ENCODE measurements around the gene UBTD1. TPM values are rescaled to one million over a fixed set of nuclear protein-coding genes. Genes with fewer than 3 reads are reported as not detected.

UBTD1 gene
- total RNA-seq, 1 donor from 2014 or later: 1.5 TPM

DNA sequence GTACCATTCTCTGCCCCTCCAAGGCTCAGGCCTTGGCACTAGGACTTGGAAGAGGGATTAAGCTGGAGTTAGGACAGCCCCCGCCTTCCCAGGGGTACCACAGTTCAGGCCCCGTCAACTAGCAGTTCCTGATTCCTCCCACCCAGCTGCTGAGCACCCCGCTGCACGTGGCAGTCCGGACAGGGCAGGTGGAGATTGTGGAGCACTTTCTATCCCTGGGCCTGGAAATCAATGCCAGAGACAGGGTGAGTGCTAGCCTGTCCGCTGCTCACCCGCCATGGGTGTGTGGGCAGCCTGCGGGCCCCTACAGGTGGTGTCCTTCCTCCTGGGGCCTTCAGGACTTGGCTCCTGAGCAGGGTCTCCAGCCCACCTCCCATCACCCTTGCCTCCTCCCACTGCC lies 83.4 kb downstream of the UBTD1 start:
- intact Hi-C loops (cut with micrococcal nuclease): no loop called here

DNA sequence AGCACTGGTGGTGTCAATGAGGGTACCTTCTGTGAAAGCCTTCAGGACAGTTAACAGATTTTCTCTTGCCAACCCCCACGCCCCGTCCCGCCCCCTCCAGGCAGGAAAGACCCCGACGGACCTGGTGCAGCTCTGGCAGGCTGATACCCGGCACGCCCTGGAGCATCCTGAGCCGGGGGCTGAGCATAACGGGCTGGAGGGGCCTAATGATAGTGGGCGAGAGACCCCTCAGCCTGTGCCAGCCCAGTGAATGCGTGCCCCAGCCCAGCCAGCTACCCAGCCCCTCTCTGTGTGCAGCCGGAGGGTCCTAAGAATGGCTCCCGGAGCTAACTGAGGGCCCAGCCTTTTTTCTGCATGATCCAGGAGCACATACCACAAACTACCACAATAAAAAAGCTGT lies 84.8 kb downstream of the UBTD1 start:
- intact Hi-C loops (cut with micrococcal nuclease): no loop called here

DNA sequence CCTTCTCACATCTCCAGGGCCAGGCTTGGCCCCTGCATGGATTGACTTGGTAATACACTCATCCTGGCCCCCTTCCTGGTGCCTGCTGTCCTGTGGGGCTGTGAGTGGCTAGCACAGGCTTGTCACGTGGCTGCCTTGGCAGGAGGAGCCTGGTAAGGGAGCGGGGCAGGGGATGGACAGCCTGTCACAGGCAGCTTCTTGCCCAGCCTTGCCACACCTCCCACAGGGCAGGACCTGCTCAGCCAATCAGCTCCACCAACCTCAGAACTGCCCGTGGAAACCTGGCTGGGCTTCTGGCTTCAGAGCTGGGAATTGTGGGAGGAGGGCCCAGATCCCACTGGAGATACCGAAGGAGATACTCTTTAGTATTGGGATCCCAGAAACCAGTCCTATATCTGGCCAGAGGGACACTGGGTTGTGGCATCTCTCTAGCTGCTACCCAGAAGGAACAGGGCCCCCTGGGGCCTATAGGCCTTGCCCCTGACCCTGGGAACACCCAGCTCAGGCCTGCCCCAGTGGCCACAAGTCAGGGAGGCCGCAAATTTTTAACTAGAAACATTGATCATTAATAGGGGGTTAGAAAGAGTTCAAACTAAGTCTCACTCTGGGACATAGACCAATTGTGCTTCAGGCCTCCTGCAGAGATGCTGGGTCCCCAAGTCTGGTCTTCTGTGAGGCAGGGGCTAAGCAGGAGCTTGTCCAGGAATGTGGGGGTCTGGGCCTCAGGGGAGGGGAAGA lies 85.5 kb downstream of the UBTD1 start, which contains the start of gene HOGA1:
HOGA1 (plus strand) TSS at position 330 of the 738 bp plus-strand sequence; CDS start at position 645, 315 bp downstream.
- intact Hi-C loops (cut with micrococcal nuclease): no loop called here

DNA sequence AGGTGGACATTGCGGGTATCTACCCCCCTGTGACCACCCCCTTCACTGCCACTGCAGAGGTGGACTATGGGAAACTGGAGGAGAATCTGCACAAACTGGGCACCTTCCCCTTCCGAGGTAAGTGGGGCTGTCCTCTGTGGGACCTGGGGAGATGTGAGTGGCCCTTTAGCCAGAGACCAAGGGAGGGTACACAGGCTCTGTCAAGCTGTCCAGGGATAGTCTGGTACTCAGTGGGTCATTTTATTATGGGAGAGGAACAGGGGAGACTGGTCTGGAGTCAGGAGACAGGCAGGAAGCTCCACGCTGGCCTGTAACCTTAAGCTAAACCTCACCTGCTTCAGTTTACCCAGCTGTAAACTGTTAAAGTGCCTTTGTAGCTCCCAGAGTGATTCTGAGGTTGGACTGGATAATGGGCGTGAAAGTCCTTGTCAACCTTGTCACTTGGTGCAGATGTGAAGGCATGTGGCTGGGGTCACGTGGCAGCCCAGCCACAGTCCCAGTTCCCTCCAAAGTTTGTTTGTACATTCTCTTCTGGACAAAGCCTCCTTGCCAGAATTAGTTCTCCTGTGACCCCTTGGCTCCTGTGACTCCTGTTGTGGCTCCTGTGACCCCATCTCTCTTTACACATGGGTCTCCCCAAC lies 86.2 kb downstream of the UBTD1 start:
- intact Hi-C loops (cut with micrococcal nuclease): no loop called here

DNA sequence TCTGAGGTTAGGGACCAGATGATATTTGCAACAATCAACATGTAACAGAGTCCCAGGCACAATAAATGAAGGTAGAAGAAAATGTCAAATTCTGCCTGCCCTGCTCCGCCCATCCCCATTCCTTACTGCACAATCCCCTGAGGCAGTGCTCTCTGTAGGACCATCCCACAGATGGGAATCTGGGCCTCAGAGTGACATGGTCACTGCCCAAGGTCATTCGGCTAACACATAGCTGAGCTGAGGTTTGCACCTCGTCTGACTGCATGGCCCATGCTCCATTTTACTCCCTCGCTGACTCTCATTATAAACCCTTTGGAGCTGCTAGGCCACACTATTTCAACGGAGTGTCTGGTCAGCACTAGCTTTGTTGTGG lies 86.7 kb downstream of the UBTD1 start:
- intact Hi-C loops (cut with micrococcal nuclease): no loop called here

DNA sequence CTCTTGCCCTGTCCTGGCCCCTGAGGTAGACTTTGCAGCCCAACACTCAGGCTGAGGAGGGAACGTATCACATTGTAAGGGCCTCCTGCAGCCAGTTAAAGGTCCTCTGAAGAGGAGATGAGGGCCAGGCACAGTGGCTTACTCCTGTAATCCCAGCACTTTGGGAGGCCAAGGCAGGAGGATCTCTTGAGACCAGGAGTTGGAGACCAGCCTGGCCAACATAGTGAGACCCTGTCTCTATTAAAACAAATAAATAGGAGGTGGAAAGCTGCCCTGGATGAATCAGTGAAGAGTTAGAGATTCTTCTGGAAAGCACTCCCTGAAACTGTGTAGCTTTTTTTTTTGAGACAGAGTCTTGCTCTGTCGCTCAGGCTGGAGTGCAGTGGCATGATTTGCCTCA lies 88.5 kb downstream of the UBTD1 start:
- intact Hi-C loops (cut with micrococcal nuclease): no loop called here

DNA sequence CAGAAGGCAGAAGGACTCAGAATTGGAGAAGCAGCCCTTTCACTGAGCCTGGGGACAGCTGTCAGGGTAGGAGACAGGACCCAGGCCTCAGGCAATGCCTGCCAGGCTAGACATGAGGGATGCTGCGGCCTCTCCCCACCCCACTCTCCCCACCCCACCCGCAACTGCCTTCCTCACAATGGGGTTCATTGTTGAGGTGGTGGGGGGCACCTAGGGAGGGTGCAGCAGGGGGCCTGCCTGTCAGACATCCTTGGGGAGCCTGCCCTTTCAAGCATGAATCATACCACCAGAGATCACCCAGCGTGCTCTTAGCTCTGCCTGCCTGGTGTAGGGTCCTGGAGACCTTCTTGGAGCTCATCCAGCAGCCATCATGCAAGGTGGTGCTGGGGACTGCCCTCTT lies 90.8 kb downstream of the UBTD1 start, which contains the start of gene C10orf62:
C10orf62 (plus strand) TSS at position 243 of the 400 bp plus-strand sequence. CDS start 177 bp downstream, outside the sequence.
- intact Hi-C loops (cut with micrococcal nuclease): no loop called here

DNA sequence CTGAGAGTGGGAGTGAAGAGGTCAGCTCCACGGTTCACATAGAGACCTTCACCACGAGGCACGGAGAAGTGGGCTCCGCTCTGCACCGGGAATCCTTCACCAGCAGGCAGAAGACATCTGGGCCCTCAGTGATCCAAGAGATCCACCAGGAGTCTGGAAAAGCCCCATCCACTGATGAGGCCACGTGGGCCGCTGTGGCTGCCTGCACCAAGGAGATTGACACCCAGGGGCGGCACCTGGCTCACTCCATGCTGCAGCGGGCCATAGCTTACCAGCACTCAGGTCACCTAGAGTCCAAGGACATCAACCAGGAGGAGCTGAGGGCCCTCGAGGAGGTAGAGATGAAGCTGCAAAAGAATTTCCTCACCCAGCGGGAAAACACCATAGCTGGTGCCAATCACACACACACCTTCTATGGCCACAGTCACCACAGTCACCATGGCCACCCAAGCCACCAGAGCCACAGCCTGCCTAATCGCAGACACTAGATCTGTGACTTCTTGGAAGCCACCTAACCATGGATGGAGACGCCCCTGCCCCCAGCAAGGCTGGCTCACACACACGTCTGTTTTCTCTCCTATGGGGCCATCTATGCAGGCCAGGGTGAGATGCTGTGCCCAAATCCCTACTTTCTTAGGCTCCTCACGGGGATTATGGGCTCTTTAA lies 91.5 kb downstream of the UBTD1 start:
- intact Hi-C loops (cut with micrococcal nuclease): no loop called here

DNA sequence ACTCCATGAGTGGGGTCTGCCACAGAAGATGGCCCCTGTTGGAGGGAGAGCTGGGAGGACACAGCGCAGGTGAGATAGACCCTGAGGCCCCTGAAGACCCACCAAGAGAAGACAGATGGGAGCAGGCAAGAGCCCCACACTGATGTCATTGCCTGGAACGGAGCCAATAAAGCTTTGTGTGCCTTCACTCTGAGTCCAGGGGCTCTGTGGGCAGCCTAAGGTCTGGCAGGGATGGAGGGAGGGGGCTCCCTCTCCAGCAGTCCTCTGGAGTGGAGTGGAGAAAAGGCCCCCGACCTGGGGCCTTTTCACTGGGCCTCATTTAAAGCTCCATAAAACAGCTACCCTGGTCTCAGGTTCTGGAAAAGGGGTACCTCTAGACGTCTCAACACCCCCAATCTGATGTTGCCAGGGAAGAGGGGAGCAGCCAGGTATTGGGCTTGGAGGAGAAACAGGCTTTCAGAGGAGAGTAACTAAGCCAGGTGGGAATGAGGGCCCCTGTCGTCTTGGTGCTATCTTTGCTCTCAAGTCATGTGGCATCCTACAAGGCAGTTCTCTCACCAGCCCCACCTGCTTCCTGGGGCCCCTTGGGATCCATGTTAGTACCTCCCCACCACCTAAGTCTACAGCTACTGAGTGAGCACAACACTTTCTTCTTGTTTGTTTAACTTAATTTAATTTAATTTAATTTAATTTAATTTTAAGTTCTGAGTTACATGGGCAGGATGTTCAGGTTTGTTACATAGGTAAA lies 92.2 kb downstream of the UBTD1 start:
- intact Hi-C loops (cut with micrococcal nuclease): no loop called here

DNA sequence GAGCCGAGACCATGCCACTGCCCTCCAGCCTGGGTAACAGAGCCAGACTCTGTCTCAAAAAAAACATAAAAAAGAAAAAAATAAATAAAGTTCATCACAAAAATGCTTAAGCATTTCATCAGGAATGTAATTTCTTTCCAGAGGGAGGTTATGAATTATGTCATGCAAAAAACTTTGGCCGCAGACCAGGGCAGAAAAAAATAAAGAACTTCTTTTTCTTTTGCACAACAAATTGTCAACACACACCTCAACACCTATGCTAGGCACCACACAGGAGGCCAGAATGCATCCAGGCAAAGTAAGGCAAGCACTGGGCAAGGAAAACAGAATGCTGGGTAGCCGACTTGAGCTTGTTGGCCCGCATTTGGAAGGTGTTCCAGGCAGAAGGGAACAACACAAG lies 94.7 kb downstream of the UBTD1 start:
- intact Hi-C loops (cut with micrococcal nuclease): no loop called here

DNA sequence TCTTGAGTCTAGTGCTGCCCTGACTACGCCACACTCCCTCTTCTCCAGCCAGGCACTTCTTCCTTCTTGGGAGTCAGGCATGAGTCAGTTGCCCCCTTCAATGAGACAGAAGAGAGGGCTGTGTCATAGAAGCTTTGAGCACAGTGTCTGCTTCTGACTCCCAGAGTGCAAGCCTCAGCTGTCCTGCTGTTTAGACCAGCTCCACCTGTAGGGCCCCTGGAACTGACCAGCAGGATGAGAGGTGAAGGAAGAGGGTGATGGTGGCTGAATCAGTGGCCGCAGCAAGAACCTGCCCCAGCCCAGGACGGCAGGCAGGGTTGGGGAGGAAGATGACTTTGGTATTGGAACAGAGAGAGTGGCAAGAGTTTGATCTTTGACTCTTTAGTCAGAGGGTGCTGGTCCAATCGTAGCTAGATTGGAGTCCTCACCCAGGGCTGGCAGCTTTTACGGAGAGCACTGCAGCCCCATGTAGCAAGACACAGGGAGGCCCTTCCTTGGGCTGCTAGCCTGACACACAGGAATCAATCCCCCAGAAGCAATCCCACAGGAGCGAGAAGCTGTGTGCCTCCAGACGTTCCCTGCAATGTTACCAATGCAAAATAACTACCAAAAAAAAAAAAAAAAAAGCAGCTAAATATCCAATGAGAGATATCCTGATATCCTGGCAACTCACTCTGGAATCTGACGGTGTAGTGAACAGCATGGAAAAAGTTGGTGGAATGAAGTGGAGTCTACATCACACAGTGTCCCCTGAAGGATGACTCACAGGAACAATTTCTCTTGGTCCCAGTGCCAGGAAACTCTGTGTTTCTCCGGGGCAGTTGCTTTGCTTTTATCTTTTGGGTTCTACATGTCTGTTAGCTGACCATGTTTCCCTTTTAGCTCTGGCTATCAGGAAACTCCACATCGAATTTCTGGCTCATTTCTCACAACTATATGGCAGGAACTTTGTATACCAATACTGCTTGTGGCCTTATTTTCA lies 97.7 kb downstream of the UBTD1 start:
- intact Hi-C loops (cut with micrococcal nuclease): no loop called here

DNA sequence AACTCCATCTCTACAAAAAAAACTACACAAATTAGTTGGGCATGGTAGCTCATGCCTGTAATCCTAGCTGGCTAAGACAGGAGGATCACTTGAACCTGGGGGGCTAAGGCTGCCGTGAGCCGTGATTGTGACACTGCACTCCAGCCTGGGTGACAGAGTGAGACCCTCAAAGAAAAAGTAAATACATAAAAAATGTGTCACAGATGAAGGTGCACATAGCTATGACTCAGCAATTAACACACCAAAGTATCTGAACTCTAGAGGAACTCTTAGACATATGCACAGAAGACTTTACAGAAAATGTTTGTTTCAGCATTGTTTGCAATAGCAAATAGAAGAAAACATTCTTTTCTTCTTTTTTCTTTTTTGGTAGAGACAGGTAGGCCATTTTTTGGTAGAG lies 99.1 kb downstream of the UBTD1 start:
- intact Hi-C loops (cut with micrococcal nuclease): no loop called here

DNA sequence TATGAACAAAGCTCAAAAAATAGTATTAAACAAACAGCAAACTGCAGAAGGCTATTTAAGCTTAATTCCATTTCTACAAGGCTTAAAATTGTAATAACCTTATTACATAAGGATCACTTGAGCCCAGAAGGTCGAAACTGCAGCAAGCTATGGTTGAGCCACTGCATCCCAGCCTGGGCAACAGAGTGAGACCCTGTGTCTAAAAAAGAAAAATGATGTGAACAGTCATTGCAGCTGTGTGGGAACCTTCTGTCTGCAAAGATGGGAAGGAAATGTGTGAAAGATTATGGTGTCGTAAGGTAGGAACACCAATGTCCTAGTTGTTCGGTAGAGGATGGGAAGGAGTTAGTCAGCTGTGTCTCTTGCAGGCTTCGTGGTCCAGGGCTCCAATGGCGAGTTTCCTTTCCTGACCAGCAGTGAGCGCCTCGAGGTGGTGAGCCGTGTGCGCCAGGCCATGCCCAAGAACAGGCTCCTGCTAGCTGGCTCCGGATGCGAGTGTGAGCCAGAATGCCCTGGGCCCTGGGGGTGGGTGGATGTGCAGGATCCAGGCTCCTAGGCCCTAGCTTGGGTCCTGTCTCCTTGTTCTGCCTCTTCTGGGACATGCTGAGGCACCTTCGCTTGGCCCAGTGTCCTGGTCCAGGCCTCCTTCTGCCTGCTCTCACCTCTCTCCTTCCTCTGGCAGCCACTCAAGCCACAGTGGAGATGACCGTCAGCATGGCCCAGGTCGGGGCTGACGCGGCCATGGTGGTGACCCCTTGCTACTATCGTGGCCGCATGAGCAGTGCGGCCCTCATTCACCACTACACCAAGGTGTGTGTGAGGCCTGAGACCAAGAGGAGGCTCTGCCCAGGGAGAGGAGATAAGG lies 99.9 kb downstream of the UBTD1 start:
- intact Hi-C loops (cut with micrococcal nuclease): no loop called here

DNA sequence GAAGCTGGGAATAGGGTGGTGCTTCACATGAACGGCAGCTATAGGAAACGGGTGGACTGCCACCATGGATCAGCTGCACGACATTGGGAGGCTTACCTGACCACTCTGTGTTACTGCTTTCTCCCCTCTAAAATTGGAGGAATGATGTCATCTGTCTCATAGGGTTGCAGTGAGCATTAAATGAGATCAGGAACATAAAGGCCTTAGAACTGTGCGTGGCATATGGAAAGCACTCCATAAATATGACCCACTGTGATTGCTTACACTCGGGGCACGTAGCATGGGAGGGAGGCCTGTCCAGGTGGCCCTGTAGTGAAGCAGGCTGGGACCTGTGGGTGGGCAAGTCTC lies 100.5 kb downstream of the UBTD1 start:
- intact Hi-C loops (cut with micrococcal nuclease): no loop called here

DNA sequence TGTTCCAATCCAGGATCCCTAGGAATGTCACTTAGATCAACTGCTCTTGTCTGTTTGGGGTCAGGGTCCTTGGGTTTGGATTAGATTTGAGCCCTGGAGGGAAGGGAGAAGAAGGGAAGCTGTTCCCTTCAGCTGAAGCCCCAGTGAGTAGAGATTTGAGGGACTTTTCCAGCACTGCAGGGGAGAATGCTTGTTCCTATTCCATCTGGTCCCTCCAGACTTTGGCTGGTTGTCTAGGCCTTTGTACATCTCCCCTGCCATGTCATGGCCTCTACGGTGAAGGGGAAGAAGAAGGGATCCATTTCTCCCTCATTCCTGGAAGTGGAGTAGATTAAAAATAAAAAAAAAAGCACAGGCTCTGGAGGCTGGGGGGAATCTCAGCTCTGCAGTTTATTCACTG lies 101.9 kb downstream of the UBTD1 start:
- intact Hi-C loops (cut with micrococcal nuclease): no loop called here

DNA sequence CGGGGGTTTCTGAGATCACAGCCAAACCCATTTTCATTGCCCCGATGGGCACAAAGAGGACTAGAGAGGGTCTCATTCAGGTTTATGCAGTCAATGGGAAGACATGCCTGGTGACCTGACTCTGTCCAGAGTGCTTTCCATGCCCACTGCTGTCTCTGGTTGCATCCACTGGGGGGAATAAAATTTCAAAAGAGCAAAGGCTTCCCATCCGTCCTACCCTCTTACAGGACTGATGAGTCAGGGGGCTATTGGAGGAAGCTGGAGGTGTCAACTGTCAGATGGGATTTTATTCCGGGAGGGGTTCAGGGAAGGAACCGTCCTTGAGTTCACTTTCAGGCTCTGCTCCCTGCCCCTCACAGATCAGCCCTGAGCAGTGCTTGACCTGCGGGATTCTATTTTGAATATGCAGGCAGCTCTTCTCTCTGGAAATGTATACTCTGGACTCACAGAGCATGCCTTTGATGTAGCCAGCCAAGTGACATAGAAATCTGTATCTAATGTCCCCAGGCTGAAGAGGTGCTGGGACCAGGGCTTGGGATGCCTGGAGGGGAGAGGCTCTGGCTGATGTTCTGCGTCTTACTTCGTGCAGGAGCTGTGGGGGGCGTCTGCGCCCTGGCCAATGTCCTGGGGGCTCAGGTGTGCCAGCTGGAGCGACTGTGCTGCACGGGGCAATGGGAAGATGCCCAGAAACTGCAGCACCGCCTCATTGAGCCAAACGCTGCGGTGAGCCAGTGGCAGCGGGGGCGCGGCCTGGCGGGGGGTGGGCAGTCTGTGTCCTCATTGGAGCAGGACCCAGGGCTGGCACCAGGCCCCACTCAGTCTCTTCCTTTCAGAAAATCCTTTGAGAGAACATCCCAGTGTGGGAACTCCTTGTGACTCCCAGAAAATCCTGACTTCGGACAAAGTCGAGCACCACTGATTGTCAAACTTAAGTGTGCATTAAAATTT lies 102.8 kb downstream of the UBTD1 start:
- intact Hi-C loops (cut with micrococcal nuclease): no loop called here

DNA sequence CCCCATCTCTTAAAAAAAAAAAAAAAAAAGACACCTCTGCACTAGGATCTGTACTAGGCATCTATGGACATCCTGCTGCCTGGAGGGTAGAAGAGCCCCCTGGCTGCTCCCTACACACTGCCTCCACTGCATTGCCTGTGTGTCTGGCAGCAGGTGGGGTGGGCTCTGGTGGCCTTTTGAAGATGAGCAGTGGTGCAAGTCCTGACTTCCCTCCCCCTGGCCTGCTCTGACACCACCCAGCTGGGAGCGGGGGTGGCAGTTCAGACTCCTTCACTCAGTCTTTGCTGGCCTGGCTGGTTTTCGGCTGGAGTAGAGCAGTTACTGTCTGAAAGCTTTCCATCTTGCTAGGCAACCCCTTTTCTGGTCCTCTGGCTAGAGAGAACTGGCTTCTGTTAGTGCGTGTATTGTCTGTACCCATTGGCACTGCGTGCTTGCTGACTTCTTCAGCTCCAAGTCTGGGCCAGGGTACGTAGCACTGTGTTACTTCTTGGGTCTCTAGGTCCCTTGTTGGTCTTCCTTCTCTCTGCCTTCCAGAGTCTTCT lies 108.4 kb downstream of the UBTD1 start:
- intact Hi-C loops (cut with micrococcal nuclease): no loop called here

DNA sequence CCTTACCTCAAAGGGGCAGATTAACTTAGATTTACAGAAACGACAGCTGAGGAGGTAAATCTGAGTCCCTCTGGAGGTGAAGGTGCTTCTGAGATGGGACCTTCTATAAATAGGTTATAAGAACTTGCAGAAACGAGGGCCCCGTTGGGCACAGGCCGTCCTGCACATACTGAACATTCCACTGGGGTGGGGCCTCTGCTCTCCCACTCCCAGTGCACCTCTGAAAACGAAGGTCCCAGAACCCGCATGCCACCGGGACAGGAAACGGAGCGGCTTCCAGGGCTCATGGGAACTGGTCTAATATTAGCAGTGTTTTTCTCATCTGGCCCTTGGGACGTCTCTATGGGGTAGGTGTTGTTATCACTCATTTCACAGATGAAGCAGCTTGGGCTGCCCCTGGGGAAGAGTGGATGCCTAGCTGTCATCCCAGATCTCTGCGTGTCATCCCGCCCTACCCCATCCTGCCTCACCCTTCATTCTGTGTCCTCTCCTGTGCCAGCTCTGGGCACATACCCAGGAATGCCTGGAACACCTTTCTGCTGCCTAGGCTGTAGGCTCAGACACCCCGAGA lies 110.4 kb downstream of the UBTD1 start:
- intact Hi-C loops (cut with micrococcal nuclease): no loop called here
